HG03460 (cell line): Measurements from ENCODE around the gene PIGX.
"Not testable (repeated sequence)": the region's sequence is repeated elsewhere in the genome, so short reads cannot be mapped to it uniquely, and the experiment has no call there.

Experiments used
- ATAC-seq: cut with Tn5 transposase; IDR thresholded peaks from one replicate; pipeline ENCODE4 v1.9.1; 2021; ENCODE audit not compliant: unreplicated experiment

The PIGX gene

DNA sequence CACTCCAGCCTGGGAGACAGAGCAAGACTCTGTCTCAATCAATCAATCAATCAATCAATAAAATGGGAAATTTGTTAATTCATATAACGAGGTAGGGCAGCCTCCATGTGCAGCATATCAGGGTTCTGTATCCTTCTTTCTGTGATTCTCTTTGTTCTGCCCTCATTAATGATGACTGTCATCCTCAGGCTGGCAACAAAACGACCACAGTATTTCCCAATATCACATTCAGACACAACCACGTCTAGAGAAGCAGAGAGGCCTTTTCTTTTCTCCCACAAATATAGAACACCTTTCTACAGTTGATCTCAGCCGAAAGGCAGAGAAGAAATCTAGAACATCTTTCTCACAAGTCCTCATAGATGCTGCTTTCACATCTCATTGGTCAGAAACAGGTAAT lies 11.4 kb upstream of the PIGX start:
- no peak for ATAC-seq

DNA sequence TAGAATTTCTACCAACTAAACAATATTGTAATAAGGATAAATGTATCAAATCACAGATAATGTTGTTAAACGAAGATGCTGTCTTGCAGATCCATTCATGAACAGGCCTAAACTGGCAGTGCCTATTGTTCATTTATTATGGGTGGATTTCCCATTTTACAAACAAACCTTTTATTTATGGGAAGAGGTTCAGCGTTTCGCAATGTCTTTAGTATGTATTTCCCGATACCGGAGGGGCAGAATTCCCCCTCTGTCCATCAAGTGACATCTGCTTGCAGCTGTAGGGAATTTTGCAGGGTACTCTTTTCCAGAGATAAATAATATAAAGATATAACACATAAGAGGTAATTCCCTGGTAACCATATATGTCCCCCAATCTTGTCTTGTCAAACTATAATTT lies 5.8 kb upstream of the PIGX start:
- ATAC-seq, result no peak

DNA sequence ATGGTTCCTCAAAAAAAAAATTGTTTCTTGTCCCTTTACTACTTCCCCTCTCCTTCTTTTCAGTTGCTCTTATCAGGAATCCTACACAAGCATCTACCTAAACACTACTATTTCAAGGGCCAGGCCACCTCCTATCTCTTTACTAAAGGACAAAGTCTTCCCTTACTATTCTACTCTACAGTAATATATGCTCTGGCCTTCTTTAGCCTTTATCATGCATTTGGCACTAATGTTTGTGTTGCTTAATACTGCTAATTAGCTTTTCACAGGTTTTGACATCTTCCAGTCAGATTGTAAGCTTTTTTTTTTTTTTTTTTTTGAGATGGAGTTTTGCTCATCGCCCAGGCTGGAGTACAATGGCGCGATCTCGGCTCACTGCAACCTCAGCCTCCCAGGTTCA lies 5.4 kb upstream of the PIGX start:
- no peak for ATAC-seq

DNA sequence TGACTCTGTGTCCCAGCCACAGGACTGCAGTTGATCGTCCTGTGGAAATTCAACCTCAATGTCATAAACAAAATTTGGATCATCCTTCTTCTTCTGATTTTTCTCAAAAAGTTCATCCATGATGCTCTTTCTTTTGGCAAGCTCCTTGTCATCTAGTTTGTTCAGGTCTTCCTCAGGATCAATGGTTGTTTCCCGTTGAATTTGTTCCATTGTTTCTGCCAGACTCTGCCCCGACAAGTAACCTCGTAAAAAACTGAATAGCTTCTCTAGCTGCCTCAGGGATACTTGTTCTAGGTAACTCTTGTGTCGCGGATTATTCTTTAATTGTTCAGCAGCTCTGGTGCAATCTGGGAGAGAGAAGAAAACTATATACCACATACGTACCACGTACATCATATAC lies 4.6 kb upstream of the PIGX start:
- ATAC-seq, result no peak

DNA sequence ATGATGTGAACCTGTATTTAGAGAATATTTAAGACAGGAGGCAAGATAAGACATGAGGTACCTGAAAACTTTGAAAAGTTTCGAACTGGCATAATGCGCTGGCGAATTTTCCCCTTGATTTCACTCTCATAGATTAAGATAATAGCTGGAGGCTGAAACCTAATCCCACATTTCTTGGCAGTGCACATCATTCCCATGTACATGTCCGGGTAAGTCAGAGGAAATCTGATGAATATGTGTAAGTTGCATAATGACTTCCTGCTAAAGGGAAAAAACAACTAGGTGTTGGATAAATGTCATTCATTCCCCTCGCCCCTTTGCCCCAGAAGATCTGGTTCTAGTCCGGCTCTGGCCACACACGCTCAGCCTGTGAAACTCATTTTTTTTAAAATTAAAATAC lies 3.7 kb upstream of the PIGX start:
- no peak for ATAC-seq

DNA sequence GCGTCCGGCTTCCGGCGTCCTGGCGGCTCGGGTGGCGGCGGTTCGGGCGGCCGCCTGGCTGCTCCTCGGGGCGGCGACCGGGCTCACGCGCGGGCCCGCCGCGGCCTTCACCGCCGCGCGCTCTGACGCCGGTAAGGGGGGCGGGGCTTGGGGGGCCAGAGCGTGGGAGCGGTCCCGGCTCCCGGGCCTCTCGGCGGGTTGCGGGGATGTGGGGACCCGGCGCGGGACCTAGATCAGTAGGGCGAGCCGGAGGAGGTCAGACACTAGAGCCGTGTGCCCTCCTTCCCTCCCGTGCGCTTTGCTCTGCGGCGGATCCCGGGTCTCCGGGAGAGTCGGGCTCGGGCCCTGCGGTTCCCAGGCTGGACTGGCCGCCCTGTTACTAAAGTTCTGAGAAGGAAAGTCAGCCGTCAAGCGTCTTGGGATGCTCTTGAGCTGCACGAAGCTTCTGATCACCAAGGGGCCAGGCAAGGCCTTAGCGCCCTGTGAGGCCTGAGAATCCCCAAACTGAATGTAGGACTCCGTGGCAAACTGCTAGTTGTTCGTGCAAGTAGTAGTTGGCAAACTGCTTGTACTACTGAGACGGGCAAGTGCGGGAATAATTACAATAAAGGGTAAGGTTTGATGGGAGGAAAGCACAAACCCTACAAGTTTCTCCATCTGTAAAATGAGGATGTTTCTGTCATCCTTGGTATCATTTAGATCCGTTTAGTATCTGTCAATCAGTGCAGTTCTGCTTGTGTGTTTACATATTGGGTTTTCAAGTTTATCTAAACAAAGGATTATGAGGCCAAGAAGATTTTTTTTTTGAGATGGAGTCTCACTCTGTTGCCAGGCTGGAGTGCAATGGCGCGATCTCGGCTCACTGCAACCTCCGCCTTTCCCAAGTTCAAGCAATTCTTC lies 587 bp downstream of the PIGX start:
- ATAC-seq, result peak; percentile 35

DNA sequence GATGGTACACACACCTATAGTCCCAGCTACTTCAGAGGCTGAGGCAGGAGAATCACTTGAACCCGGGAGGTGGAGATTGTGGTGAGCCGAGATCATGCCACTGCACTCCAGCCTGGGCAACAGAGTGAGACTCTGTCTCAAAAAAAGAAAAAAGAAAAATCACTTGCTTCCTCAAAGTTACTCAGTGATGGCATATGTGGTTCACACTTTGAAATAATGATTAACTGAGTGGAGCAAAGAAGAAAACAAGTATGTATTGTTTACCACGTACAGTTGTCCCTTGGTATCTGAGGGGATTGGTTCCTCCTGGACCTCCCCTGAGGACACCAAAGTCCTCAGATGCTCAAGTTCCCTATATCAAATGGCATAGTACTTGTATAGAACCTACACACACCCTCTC lies 5.0 kb downstream of the PIGX start:
- peak; percentile 45 for ATAC-seq

DNA sequence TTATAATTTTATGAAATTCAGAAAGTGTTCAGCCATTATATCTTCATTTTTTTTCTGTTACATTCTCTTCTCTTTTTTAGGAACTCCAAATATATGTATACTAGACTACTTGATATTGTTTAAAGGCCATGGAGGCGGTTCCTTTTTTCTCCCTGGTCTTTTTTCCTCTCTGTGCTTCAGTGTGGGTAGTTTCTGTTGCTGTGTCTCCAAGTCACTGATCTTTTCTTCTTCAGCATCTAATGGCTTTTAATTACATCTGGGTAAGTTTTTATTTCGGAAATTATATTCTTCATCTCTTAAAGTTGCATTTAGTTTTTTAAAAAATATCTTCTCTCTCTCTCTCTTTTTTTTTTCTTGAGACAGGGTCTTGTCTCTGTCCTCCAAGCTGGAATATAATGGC lies 8.9 kb downstream of the PIGX start:
- ATAC-seq, result no peak

DNA sequence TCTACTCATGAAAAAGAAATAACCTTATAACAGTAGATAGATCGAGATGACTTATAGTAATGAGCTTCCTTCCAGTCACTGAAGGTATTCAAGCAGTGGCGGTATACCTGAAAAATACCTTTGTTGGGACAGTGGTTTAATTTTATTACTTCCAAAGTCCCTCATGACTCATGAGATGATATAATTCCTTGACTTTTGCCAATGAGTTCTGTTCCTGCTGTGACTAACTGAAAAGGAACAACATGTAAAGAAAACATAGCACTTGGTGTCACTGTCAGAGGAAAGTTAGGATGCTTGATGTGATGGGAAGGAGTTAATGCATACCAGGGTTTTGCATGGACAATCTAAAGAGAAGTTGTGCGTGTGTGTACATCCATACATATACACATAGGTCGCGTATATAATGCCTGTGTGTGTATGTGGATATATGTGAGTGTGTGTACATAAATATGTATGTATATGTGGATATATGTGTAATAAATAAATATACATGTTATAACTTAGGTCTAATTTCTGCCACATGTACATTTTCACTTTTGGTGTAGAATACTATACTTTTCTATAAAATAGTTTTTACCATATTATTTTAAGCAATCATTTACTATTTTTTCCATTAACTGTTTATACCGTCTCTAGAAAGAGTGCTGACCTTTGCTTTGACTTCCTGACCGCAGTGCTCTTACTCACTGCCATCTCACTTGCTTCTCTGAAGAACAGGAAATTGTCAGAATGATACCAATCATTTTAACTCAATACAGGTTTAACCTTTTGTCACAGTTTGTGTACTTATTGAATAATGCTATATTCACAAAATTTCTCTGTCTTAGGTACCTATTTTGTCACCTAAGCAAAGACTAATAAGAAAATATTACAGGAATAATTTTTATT lies 14.9 kb downstream of the PIGX start:
- no peak for ATAC-seq

DNA sequence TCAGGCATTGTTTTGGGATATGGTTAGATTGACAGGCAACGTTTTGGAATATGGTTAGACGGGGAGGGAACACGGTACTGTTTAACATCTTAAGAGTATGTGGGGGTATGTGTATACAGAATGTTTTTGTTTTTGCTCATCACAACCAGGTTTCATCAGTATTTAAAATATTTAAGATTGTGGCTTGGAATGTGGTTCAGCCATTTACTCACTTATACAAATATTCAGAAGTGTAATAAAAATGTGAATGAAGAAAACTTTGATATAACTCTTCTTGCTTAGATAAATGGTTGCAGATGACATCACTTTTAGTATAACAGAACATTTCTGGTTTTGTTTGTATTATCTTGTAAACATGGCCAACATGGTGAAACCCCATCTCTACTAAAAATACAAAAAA lies 23.6 kb downstream of the PIGX start:
- no peak for ATAC-seq

DNA sequence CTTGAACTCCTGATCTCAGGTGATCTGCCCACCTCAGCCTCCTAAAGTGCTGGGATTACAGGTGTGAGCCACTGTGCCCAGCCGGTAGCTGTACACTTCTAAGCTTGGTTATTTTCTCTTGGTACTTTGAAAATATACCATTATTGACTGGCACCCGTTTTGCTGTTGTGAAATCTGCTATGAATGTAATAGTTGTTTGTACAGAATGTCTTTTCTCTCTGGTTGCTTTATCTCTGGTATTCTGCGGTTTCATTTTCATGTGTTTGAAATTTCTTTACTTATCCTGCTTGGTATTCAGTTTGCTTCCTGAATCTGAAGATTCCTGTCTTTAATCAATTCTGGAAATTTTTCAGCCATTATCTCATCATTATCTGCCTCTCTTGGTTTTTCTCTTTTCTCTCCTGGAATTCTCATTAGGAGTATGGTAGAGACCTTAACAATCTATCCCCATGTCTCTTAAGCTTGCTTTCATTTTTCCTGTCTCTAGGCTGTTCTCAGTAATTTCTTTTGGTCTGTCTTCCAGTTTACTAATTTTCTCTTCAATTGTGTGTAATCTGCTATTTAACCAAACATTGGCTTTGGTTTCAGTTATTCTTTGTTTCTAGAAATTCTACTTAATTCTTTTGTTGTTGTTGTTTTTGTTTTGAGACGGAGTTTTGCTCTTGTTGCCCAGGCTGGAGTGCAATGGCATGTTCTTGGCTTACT lies 24.6 kb downstream of the PIGX start:
- ATAC-seq, result no peak

DNA sequence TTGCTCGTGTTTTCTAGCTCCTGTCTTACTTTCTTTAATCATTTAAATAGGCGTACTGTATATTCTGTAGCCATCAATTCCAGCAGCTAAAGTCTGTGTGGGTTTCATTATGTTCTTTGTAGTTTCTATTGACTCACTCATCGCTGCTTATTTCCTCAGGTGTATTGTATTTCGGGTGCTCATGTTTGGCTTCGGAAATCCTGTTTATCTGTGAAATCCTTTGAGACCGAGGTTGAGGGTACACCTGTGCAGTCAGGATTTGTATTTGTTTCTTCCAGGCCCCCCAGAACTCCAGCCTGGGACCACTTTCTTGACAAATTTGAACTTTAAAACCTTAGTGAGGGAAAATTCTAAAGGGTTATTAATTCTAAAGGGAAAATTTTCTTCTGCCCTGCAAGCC lies 25.5 kb downstream of the PIGX start:
- no peak for ATAC-seq

DNA sequence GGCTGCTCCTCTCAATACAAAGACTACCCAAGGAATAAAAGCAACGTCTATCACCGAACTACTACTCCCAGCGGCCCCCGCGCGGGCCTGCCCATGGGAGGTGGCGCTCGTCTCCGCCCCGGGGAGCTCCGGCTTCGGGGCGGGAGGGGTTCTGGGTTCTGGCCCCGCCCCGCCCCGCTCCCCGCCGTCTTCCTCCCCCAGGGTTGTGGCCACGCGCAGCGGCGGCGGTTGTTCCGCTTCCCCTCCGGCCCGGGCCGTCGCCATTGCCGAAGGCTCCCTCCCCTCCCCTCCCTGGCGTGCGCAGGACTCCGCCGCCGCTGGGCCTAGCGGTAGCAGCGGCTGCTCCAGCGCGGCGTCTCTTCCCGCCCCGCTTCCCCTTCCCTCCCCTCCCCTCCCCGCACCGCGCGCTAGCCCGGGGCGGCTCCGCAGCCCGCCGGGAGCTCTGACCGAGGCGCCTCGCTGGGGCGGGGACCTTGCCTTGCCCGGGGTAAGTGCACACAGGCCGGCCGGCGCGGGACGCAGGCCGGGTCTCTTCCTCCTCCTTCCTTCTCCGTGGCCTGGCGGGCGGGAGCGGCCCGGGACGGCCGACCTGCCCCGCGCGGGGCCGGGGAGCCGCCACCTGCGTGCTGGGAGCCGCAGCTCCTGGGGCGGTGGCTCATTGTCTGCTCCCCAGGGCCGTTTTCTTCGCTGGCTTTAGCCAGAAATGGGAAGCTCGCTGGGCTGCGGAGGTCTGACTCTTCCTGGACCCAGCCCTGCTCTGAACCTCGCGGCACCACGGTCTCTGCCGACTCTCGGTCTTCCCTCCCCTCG lies 27.7 kb downstream of the PIGX start, which contains the start of gene PAK2:
PAK2 (plus strand) TSS at position 187 of the 810 bp plus-strand sequence. CDS start 42,790 bp downstream, outside the sequence.
- ATAC-seq, result peak; percentile 88

DNA sequence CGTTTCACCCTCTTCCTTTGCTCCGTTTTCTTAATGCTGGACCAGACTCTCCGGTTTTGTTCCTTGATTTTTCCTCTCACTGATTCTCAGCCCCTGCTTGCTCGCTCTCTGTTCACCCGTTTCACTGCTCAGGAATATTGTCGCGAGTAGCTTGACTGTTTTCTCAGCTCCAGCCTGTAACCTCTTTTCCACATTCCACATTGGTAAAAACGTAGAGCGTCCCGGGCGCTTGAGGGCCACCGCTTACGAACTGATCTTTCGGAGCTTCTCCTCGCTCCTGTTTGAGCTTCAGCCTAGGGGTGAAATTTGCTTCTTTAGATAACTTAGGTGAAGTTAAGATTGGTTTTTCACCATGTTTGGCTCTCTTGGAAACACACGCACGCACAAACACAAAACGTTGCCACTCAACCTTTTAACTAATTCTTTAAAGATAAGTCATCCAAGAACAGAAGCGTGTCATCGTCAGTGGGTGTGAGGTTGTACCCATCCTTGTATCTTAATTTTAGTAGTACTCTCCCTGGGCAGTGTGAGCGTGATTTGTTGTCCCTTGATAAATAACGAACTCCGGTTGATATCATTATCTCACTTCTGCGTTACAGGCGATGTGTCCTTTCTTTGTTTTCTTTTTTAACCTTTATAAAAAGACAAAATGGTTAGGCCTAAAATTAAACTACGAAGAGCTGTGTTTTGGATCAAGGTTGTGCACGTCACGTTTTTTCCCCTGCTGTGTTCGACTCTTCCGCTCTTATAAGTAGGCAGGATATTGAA lies 28.5 kb downstream of the PIGX start:
- no peak for ATAC-seq

DNA sequence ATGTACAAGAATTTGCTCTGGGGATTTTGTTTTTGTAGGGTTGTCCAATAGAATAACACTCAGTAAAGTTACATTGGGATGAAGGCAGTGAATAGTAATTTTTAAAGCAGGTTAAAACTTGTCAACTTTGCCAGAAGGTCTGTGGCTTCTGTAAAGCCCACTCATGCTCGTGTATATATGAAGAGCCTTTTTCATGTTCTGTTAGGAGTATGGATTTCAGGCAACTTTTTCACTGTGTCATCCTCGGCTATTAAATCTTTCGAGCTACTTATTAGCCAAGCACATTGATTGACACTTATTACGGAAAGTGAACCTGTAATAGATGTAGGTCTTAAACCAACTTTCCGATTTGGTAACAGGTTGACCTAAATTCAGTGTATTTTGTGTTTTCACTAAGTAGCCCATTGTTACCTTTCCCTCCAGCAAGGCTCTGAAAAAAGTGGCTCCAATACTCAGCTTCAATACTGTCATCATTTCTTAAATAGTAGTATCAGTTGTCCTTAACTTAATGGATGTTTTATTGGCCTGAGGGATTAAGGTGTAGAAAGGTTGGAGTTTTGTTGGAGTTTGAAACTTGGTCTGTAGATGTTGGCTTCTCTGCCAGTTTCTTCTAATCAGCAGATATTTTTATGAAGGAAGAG lies 29.2 kb downstream of the PIGX start:
- ATAC-seq, result no peak

DNA sequence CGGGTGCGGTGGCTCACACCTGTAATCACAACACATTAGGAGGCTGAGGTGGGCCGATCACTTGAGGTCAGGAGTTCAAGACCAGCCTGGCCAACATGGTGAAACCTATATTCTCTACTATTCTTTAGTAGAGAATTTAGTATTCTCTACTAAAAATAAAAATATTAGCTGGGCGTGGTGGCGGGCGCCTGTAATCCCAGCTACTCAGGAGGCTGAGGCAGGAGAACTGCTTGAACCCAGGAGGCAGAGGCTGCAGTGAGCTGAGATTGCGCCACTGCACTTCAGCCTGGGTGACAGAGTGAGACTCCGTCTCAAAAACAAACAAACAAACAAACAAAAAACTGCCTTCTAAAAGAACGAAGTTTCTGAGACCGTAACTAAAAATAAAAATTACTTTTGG lies 31.4 kb downstream of the PIGX start:
- not testable (repeated sequence) for ATAC-seq

DNA sequence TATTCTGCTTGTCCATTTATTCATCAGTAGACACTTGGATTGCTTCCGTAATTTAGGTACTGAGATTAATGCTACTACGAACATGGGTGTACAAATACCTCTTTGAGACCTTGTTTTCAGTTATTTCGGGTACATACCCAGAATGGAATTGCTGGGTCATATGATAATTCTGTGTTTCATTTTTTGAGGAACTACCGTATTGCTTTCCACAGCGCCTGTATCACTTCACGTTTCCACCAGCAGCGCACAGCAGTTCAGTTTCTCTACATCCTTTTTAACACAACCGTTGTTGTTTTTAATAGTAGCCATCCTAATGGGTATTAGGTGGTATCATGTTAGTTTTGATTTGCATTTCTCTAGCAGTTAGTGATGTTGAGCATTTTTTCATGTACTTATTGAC lies 36.9 kb downstream of the PIGX start:
- no peak for ATAC-seq

DNA sequence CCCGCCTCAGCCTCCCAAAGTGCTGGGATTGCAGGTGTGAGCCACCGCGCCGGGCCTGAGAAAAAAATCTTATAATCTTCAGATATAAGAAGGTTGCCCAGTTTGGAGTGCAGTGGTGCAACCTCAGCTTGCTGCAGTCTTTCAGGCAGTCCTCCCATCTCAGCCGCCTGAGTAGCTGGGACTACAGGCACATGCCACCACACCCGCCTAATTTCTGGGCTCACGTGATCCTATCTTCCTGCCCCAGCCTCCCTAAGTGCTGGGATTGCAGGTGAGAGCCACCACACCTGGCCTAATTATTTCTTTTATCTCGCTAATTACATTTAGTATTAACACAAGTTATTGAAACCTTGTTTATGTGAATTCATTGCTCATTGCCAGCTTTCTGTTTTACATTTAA lies 41.0 kb downstream of the PIGX start:
- ATAC-seq, result no peak
